Measurements from ENCODE around the gene TPM1. TPM values are rescaled to one million over a fixed set of nuclear protein-coding genes. Genes with fewer than 3 reads are reported as not detected.
"Not testable (repeated sequence)": the region's sequence is repeated elsewhere in the genome, so short reads cannot be mapped to it uniquely, and the experiment has no call there.

Gene TPM1
- total and polyA plus RNA-seq, 11 donors = 9,722 to 18,689 (median 13,651) TPM

- Histone ChIP-seq H3K4me3 (no peak overlapping the region), H3K27me3 (no peaks in the 10 kb centered on the region), H3K4me1 (peaks cover 0 to 7% (median 0%) of the 10 kb centered on the region in 12 donors), H3K27ac (no peak overlapping the region), H3K9me3 (no peaks in the 10 kb centered on the region), H3K36me3 (no peaks in the 10 kb centered on the region)
- no peak for ATAC-seq
- TF ChIP-seq CTCF (IDR thresholded peaks at IDR 0.05) = no peak
- no peak for TF ChIP-seq POLR2A (IDR thresholded peaks at IDR 0.05)
- intact Hi-C loops (cut with DNase I) = no loop called here
- 84 to 92% (median 87%) methylated on average over 3 of the region's 3 CpGs for WGBS, 4 donors
- DNase-seq = no peak
These were observed 60.9 kb downstream of the TPM1 start for GRCh38 chr15:63103416-63103815.

- H3K36me3 ChIP-seq = no peaks in the 10 kb centered on the region
- DNase-seq (no peak), ATAC-seq (no peak)
- 61 to 88% (median 69%) methylated on average over 7 of the region's 7 CpGs for WGBS, 4 donors
- intact Hi-C loops (cut with DNase I) = no loop called here
- no peak overlapping the region for H3K27ac ChIP-seq
- no peaks in the 10 kb centered on the region for H3K27me3 ChIP-seq
- no peaks in the 10 kb centered on the region for H3K9me3 ChIP-seq
- peaks cover 0 to 7% (median 0%) of the 10 kb centered on the region in 12 donors for H3K4me1 ChIP-seq
- no peak for TF ChIP-seq POLR2A (IDR thresholded peaks at IDR 0.05)
- no peak for TF ChIP-seq CTCF (IDR thresholded peaks at IDR 0.05)
- no peak overlapping the region for H3K4me3 ChIP-seq
These were observed 62.2 kb downstream of the TPM1 start for GRCh38 chr15:63104727-63105126.

GRCh38 chr15:63105354-63105753 is 62.8 kb downstream of the TPM1 start:
- H3K9me3 ChIP-seq; H3K4me1 ChIP-seq; H3K27me3 ChIP-seq; DNase-seq; H3K4me3 ChIP-seq; intact Hi-C loops (cut with DNase I); ATAC-seq; H3K36me3 ChIP-seq; H3K27ac ChIP-seq: not testable (repeated sequence)
- 78 to 91% (median 81%) methylated on average over 8 of the region's 8 CpGs for WGBS, 4 donors

- H3K27ac ChIP-seq = peak overlapping the region in 1 of 12 donors; percentile 19
- H3K4me3 ChIP-seq = no peak overlapping the region
- ATAC-seq (peak; percentile 30 to 69 (median 47)), DNase-seq (peak in 1 of 5 donors; percentile 34)
- no peaks in the 10 kb centered on the region for H3K36me3 ChIP-seq
- no peaks in the 10 kb centered on the region for H3K27me3 ChIP-seq
- peaks cover 0 to 7% (median 0%) of the 10 kb centered on the region in 12 donors for H3K4me1 ChIP-seq
- no peak for TF ChIP-seq POLR2A (IDR thresholded peaks at IDR 0.05)
- no peak for TF ChIP-seq CTCF (IDR thresholded peaks at IDR 0.05)
- intact Hi-C loops (cut with DNase I) = no loop called here
- no peaks in the 10 kb centered on the region for H3K9me3 ChIP-seq
- 45 to 62% (median 52%) methylated on average over 9 of the region's 9 CpGs for WGBS, 4 donors
These were observed 65.5 kb downstream of the TPM1 start for GRCh38 chr15:63107895-63108546.

GRCh38 chr15:63109498-63109897 is 67.0 kb downstream of the TPM1 start:
- no peaks in the 10 kb centered on the region for H3K27me3 ChIP-seq
- TF ChIP-seq POLR2A (IDR thresholded peaks at IDR 0.05) (no peak), CTCF (IDR thresholded peaks at IDR 0.05) (no peak)
- no peak for ATAC-seq
- H3K36me3 ChIP-seq = no peaks in the 10 kb centered on the region
- DNase-seq = no peak
- no peaks in the 10 kb centered on the region for H3K9me3 ChIP-seq
- no peak overlapping the region for H3K4me3 ChIP-seq
- intact Hi-C loops (cut with DNase I) = no loop called here
- peaks cover 0 to 7% (median 0%) of the 10 kb centered on the region in 12 donors for H3K4me1 ChIP-seq
- no peak overlapping the region for H3K27ac ChIP-seq
- 76 to 94% (median 90%) methylated on average over 2 of the region's 2 CpGs for WGBS, 4 donors
